Measurements from ENCODE around the gene PCNA.

DNA sequence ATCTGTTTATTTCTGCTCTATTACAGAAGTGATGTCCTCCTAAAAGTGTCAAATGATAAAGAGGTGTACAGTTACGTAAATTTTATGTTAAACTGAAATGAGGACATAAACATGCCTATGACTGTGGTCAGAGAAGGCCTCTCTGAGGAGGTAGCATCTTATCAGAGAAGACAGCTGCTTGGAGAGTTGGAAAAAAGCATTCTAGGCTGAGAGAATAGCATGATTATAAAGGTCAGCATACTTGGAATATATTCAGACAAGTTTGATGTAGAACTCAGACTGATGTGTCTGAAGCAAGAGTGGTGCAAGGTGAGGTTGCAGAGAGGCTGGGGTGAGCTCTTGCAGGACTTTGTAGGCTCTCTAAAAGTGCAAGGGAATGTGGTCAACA lies 3.1 kb upstream of the PCNA start:
- TF ChIP-seq, protein P1, sequence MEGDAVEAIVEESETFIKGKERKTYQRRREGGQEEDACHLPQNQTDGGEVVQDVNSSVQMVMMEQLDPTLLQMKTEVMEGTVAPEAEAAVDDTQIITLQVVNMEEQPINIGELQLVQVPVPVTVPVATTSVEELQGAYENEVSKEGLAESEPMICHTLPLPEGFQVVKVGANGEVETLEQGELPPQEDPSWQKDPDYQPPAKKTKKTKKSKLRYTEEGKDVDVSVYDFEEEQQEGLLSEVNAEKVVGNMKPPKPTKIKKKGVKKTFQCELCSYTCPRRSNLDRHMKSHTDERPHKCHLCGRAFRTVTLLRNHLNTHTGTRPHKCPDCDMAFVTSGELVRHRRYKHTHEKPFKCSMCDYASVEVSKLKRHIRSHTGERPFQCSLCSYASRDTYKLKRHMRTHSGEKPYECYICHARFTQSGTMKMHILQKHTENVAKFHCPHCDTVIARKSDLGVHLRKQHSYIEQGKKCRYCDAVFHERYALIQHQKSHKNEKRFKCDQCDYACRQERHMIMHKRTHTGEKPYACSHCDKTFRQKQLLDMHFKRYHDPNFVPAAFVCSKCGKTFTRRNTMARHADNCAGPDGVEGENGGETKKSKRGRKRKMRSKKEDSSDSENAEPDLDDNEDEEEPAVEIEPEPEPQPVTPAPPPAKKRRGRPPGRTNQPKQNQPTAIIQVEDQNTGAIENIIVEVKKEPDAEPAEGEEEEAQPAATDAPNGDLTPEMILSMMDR (IDR thresholded peaks at IDR 0.05; ENCODE audit: low read depth, low read length, poor library complexity, severe bottlenecking) = no peak
- TF ChIP-seq EZH2phosphoT487 (IDR thresholded peaks at IDR 0.05; ENCODE audit: borderline replicate concordance, low read length) = no peak

Measured in DOHH2 (cell line).